HepG2 (cell line): Measurements from ENCODE around the gene NYNRIN. TPM values are rescaled to one million over a fixed set of nuclear protein-coding genes. Genes with fewer than 3 reads are reported as not detected.

Experiments used
- ELF4 ChIP-seq: sonication (generic); formaldehyde crosslinking; IDR thresholded peaks from 2 replicates; pipeline ENCODE4 v1.5.0; 2020; ENCODE audit warnings: missing genetic modification reagents, mild to moderate bottlenecking, moderate library complexity, borderline replicate concordance
- FUBP1 ChIP-seq: sonication (generic); formaldehyde crosslinking; IDR thresholded peaks from 2 replicates; pipeline ENCODE4 v1.5.1; 2020; ENCODE audit warnings: missing genetic modification reagents, mild to moderate bottlenecking, borderline replicate concordance
- GABPA ChIP-seq, 2 experiments: IDR thresholded peaks; 2 replicates each; pipeline ENCODE4 v1.6.1; 2011 to 2016; ENCODE audit warnings: low read depth in 2 of 2, low read length in 1 of 2, missing biosample characterization in 1 of 2, missing genetic modification characterization in 1 of 2
- HOXD1 ChIP-seq: sonication (generic); formaldehyde crosslinking; IDR thresholded peaks from 2 replicates; pipeline ENCODE4 v1.5.0; 2020; ENCODE audit warnings: missing genetic modification reagents
- SIN3A ChIP-seq: IDR thresholded peaks from 2 replicates; pipeline ENCODE4 v1.6.1; 2011; ENCODE audit warnings: low read depth, mild to moderate bottlenecking, control low read depth, low read length, borderline replicate concordance
- SSRP1 ChIP-seq: IDR thresholded peaks from 2 replicates; pipeline ENCODE4 v1.6.1; 2016; ENCODE audit warnings: control low read depth
- TEAD2 ChIP-seq: sonication (generic); formaldehyde crosslinking; IDR thresholded peaks from 2 replicates; pipeline ENCODE4 v1.9.0; 2021; ENCODE audit warnings: missing genetic modification reagents
- ZBTB40 ChIP-seq, 2 experiments: fragments of 450-650 bp in 1 of 2; sonication (generic) in 1 of 2; formaldehyde crosslinking in 1 of 2; IDR thresholded peaks; 2 replicates each; pipeline versions ENCODE4 v1.6.1 to v1.8.0; 2016 to 2022; ENCODE audit warnings: antibody characterized with exemption in 1 of 2, mild to moderate bottlenecking in 1 of 2, missing genetic modification reagents in 1 of 2
- ZFYVE20 ChIP-seq: sonication (generic); formaldehyde crosslinking; IDR thresholded peaks from 2 replicates; pipeline ENCODE4 v1.8.0; 2023; ENCODE audit warnings: low read depth, mild to moderate bottlenecking, moderate library complexity, missing genetic modification reagents, borderline replicate concordance
- ZKSCAN1 ChIP-seq: fragments of 150-350 bp; IDR thresholded peaks from 2 replicates; pipeline ENCODE4 v1.6.1; 2014; ENCODE audit warnings: low read length
- ZMYM3 ChIP-seq: sonication (generic); formaldehyde crosslinking; IDR thresholded peaks from 2 replicates; pipeline ENCODE4 v1.5.1; 2020; ENCODE audit warnings: mild to moderate bottlenecking, missing genetic modification reagents
- ZNF205 ChIP-seq: IDR thresholded peaks from 2 replicates; pipeline ENCODE4 v1.6.1; 2018; ENCODE audit warnings: missing biosample characterization, missing genetic modification reagents
- ZNF724P ChIP-seq: sonication (generic); formaldehyde crosslinking; IDR thresholded peaks from 2 replicates; pipeline ENCODE4 v1.8.0; 2022; ENCODE audit warnings: missing genetic modification reagents, borderline replicate concordance
- polyA plus RNA-seq, 8 experiments: library from polyadenylated mRNA; depleted of rRNA in 3 of 8; stranded (reverse) in 7 of 8; unstranded in 1 of 8; fragments of >200 nt; fragmentation: Illumina TruSeq in 4 of 8; extraction: Trizol in 4 of 8; gene quantifications; 2 replicates each; pipeline versions ENCODE4 v1.2.1 to v1.2.3, GENCODE V29; 2011 to 2016; ENCODE audit warnings: low read depth in 4 of 8, missing spikeins in 1 of 8, mixed read lengths in 1 of 8; ENCODE audit not compliant: insufficient read depth in 1 of 8
- total RNA-seq, 5 experiments: library from RNA; depleted of rRNA; stranded (reverse); fragments of >200 nt; fragmentation: Illumina TruSeq; extraction: Trizol; gene quantifications; 2 replicates each; pipeline ENCODE4 v1.2.3, GENCODE V29; 2016; ENCODE audit warnings: low read depth in 1 of 5
- TF ChIP-seq, protein P1 (sequence below): sonication (generic); formaldehyde crosslinking; conservative IDR thresholded peaks from 2 replicates; pipeline ENCODE4 v1.4.0; 2020; ENCODE audit warnings: missing genetic modification reagents
- TF ChIP-seq, protein P2 (sequence below): sonication (generic); formaldehyde crosslinking; IDR thresholded peaks from 2 replicates; pipeline ENCODE4 v1.4.0; 2020; ENCODE audit warnings: mild to moderate bottlenecking, missing genetic modification reagents

The NYNRIN gene
- total and polyA plus RNA-seq, 2 of the 13 experiments (the other 11 are each of a cell fraction or from before 2014, with no cell fraction given): 0.63 to 1.1 TPM

DNA sequence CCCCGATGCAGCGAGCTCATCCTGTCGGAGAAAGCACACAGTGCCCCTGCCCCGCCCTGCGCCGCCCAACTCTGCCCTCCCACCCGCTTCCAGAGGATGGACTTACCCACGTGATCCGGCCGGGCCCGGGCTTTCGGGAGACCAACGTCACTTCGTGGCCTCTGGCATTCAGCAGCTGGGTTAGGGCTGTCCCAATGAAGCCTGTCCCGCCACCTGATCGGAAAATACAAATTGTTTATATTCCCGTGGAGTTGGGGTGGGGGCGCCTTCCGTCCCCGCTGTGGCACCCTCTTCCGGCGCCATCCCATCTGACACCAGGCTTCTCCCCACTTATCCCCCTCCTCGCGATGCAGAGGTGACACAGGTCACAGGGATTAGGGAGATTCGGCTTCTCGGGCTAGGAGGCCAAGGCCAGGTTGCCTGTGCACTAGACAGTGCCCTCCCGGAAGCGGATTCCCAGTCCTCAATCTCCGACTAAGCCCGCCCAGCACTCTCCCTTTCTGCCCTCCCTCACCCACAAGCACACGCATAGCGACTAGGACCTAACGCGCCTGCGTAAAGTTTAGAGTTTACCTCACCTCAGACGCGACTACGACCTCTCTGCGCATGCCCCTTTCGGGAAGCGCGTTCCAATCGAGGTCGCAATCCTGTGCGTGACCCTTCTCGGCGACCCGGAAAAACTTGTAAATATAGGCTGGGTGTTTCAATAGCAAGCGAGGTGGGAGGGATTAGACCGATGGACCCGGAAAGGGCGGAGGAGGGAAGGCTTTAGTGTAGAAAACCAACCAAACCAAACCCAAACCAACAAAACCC is 43.6 kb downstream of the NYNRIN start, which contains the start of gene SDR39U1 (continued):
- TF ChIP-seq ZBTB40 (IDR thresholded peaks at IDR 0.05) (peak; percentile 94), ZBTB40 (CRISPR knock-in tag; IDR thresholded peaks at IDR 0.05) (peak; percentile 84), SIN3A (peak; percentile 96), SSRP1 (CRISPR knock-in tag) (peak; percentile 99), ZKSCAN1 (no peak), ZFYVE20 (CRISPR knock-in tag) (peak; percentile 89), HOXD1 (CRISPR knock-in tag) (peak; percentile 41), FUBP1 (CRISPR knock-in tag) (peak; percentile 24; the same call in 1 of the 2 replicates), ELF4 (CRISPR knock-in tag) (peak; percentile 90), ZNF205 (CRISPR knock-in tag) (peak; percentile 27), TEAD2 (CRISPR knock-in tag) (no peak), GABPA (IDR thresholded peaks at IDR 0.05; ENCODE audit: low read depth, low read length) (no peak), GABPA (CRISPR knock-in tag; IDR thresholded peaks at IDR 0.05; ENCODE audit: low read depth) (no peak), ZMYM3 (no peak; the same call in 1 of the 2 replicates), ZNF724P (CRISPR knock-in tag) (peak; percentile 74)
- TF ChIP-seq, protein P1, sequence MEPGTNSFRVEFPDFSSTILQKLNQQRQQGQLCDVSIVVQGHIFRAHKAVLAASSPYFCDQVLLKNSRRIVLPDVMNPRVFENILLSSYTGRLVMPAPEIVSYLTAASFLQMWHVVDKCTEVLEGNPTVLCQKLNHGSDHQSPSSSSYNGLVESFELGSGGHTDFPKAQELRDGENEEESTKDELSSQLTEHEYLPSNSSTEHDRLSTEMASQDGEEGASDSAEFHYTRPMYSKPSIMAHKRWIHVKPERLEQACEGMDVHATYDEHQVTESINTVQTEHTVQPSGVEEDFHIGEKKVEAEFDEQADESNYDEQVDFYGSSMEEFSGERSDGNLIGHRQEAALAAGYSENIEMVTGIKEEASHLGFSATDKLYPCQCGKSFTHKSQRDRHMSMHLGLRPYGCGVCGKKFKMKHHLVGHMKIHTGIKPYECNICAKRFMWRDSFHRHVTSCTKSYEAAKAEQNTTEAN (CRISPR knock-in tag): peak; percentile 76
- TF ChIP-seq, protein P2, sequence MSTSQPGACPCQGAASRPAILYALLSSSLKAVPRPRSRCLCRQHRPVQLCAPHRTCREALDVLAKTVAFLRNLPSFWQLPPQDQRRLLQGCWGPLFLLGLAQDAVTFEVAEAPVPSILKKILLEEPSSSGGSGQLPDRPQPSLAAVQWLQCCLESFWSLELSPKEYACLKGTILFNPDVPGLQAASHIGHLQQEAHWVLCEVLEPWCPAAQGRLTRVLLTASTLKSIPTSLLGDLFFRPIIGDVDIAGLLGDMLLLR (CRISPR knock-in tag): peak; percentile 94
